ENCODE measurements around the gene COQ10A.

COQ10A gene

DNA sequence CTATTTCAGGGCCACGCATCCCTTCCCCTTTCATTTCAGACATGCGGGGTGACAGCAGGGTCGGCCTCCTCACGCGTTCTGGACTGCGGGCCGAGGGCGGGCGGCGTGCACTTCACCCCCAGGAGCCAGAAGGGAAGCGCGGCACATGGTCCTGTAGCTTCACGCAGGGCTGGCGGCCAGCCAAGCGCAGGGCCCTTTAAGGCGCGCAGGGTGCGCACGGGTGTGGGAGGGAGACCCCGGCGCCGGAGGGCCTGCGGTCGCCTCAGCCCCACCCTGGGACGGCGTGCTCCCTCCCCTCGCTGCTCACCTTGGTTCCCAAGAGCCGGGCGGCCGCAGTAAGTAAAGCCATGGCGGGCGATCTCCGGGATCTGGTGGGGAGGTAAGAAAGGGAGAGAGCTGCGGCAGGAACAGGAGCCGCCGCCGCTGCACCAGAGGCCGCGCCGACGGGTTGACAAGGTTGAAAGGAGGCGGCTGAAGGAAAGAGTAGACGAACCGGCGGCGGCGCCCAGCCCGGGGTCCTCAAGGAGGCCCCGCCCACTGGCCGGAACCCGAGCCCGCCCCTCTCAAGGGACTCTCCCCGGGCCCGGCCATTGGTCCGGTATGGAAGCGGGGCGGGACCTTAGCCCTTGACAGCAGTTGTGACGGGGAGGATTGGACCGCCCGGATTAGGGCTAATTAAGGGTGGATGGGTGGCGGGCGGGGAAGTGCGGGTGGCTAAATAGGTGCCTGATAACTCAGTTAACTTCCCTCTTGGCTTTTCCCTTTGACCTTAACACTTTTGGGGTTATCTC, 33.3 kb downstream of the COQ10A start, which contains the start of gene CS:
CS (minus strand) TSS at position 478 of the 791 bp plus-strand sequence; CDS start at position 349, 129 bp downstream.
- Histone ChIP-seq H3K4me3 (ENCODE audit: low read length) (peak within 1 kb of the TSS; percentile 97), H3K9ac (ENCODE audit: low read depth, low read length) (peak within 1 kb of the TSS; percentile 87), H3K36me3 (ENCODE audit: insufficient read depth, low read length) (peaks cover 32% of the 10 kb centered on the region), H3K27ac (ENCODE audit: low read depth, low read length) (peak within 1 kb of the TSS; percentile 85), H3K4me1 (ENCODE audit: insufficient read depth, low read length) (peaks cover 14% of the 10 kb centered on the region), H3K27me3 (ENCODE audit: insufficient read depth, low read length) (no peaks in the 10 kb centered on the region), H3K9me3 (ENCODE audit: insufficient read depth, low read depth, low read length) (no peaks in the 10 kb centered on the region)
- WGBS: under 1% methylated on average over 60 of the region's 63 CpGs

DNA sequence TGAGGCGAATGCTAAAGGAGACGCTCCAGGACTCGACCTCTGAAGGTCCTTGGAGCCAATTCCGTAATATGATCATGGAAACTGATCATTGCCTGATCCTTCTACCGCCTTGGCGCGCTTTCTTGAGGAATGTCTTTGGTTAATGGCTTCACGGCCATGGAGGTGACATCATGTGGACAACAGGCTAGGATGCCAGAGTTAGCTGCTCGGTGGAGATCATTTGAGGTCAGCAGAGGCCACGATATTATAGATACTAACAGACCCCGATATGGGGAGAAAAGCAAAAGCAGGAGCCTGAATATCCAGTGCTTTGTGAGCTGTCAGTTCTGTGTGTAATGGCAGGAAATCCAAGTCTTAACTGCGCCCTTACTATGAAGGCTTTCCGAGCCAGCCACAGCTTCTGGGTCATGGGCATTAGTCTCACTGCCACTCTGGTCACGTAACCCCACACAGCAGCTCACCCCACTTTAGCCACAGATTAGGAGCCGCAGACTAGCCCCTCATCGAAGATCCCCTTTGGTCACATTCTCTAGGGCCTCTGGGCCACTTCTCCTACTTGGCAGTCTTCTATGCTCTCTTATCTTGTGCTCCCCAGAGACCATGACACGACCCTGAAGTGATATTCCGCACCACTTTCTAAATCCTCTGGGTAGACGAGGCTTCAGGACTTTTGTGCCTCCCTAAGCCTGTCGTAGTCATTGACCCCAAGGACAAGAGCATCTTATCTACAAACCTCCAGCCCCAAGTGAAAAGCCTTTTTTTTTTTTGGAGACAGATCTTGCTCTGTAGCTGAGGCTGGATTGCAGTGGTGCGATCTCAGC, 34.1 kb downstream of the COQ10A start:
- 63% methylated on average over 21 of the region's 21 CpGs for WGBS
- H3K9me3 ChIP-seq (ENCODE audit: insufficient read depth, low read depth, low read length): no peaks in the 10 kb centered on the region
- H3K9ac ChIP-seq (ENCODE audit: low read depth, low read length): peak overlapping the region; percentile 70
- peak overlapping the region; percentile 97 for H3K4me3 ChIP-seq (ENCODE audit: low read length)
- H3K4me1 ChIP-seq (ENCODE audit: insufficient read depth, low read length): peaks cover 14% of the 10 kb centered on the region
- H3K36me3 ChIP-seq (ENCODE audit: insufficient read depth, low read length): peaks cover 40% of the 10 kb centered on the region
- H3K27me3 ChIP-seq (ENCODE audit: insufficient read depth, low read length): no peaks in the 10 kb centered on the region
- H3K27ac ChIP-seq (ENCODE audit: low read depth, low read length): peak overlapping the region; percentile 85

DNA sequence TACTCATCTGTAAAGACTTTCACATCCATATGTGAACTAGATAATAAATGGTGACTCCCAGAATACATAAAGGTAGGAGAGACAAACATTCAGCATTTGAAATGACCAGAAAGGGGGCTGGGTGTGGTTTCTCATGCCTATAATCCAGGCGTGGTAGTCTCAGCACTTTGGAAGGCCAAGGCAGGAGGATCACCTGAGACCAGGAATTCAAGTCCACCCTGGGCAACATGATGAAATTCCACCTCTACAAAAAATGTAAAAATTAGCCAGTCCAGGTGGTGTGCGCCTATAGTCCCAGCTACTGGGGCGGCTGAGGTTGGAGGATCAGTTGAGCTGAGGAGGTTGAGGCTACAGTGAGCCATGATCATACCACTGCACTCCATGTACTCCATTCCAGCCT, 37.5 kb downstream of the COQ10A start:
- no peak overlapping the region for H3K27ac ChIP-seq (ENCODE audit: low read depth, low read length)
- 92% methylated on average over 3 of the region's 3 CpGs for WGBS

GRCh38 chr12:56304872-56305590, 38.3 kb downstream of the COQ10A start:
- peaks cover 59% of the 10 kb centered on the region for H3K36me3 ChIP-seq (ENCODE audit: insufficient read depth, low read length)
- H3K9ac ChIP-seq (ENCODE audit: low read depth, low read length): no peak overlapping the region
- peaks cover 8% of the 10 kb centered on the region; the same call in 1 of the 2 replicates for H3K4me1 ChIP-seq (ENCODE audit: insufficient read depth, low read length)
- H3K27ac ChIP-seq (ENCODE audit: low read depth, low read length): no peak overlapping the region
- no peaks in the 10 kb centered on the region for H3K27me3 ChIP-seq (ENCODE audit: insufficient read depth, low read length)
- H3K4me3 ChIP-seq (ENCODE audit: low read length): no peak overlapping the region
- H3K9me3 ChIP-seq (ENCODE audit: insufficient read depth, low read depth, low read length): no peaks in the 10 kb centered on the region
- WGBS: 95% methylated on average over 6 of the region's 8 CpGs

More for the DNA sequence above, 37.5 kb downstream of the COQ10A start:
- H3K4me3 ChIP-seq (ENCODE audit: low read length): no peak overlapping the region
- H3K4me1 ChIP-seq (ENCODE audit: insufficient read depth, low read length): peaks cover 9% of the 10 kb centered on the region
- H3K9me3 ChIP-seq (ENCODE audit: insufficient read depth, low read depth, low read length): no peaks in the 10 kb centered on the region
- H3K36me3 ChIP-seq (ENCODE audit: insufficient read depth, low read length): peaks cover 54% of the 10 kb centered on the region
- H3K27me3 ChIP-seq (ENCODE audit: insufficient read depth, low read length): no peaks in the 10 kb centered on the region
- H3K9ac ChIP-seq (ENCODE audit: low read depth, low read length): no peak overlapping the region

DNA sequence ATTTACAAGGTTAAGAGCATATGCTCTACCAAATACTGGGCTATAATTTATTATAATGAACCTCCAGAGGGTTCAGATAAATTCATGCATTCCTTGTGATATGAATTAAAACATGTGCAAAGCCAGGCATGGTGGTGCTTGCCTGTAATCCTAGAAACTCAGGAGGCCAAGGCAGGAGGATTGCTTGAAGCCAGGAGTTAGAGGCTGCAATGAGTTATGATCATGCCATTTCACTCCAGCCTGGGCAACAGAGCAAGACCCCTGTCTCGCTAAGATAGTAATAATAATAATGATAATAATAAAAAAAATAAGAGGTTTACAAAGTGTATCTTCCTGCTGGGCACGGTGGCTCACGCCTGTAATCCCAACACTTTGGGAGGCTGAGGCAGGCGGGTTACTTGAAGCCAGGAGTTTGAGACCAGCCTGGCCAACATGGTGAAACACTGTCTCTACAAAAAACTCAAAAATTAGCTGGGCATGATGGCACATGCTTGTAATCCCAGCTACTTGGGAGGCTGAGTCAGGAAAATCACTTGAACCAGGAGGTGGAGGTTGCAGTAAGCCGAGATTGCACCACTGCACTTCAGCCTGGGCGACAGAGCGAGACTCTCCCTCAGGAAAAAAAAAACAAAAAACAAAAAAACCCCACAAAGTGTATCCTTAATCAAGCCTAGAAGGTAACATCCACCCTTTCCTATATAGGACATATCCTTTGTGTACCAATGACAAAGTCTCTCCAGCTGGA, 40.7 kb downstream of the COQ10A start:
- peaks cover 71% of the 10 kb centered on the region for H3K36me3 ChIP-seq (ENCODE audit: insufficient read depth, low read length)
- no peak overlapping the region for H3K27ac ChIP-seq (ENCODE audit: low read depth, low read length)
- H3K9ac ChIP-seq (ENCODE audit: low read depth, low read length): no peak overlapping the region
- H3K9me3 ChIP-seq (ENCODE audit: insufficient read depth, low read depth, low read length): no peaks in the 10 kb centered on the region
- no peak overlapping the region for H3K4me3 ChIP-seq (ENCODE audit: low read length)
- no peaks in the 10 kb centered on the region for H3K4me1 ChIP-seq (ENCODE audit: insufficient read depth, low read length)
- WGBS: 98% methylated on average over 6 of the region's 7 CpGs
- H3K27me3 ChIP-seq (ENCODE audit: insufficient read depth, low read length): no peaks in the 10 kb centered on the region

DNA sequence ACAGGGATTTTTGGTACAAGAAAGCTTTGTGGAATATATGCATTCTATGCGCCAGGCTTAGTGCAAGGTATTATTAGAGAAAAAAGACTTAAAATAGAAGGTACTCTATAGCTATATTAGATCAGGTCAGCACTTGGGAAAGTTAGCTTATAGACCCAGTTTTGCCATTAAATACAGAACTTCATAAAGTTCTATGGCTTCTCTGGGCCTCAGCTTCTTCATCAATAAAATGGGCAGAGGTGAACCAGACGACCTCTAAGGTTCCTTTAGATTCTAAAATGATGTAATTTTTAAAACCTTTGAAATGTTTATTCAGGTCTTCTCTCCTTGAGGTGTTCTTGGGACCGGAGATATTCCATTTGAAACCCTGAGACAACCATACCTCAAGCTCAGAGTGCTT, 42.0 kb downstream of the COQ10A start:
- Histone ChIP-seq H3K27ac (ENCODE audit: low read depth, low read length) (no peak overlapping the region), H3K27me3 (ENCODE audit: insufficient read depth, low read length) (no peaks in the 10 kb centered on the region), H3K4me1 (ENCODE audit: insufficient read depth, low read length) (no peaks in the 10 kb centered on the region), H3K36me3 (ENCODE audit: insufficient read depth, low read length) (peaks cover 81% of the 10 kb centered on the region), H3K9me3 (ENCODE audit: insufficient read depth, low read depth, low read length) (no peaks in the 10 kb centered on the region), H3K9ac (ENCODE audit: low read depth, low read length) (no peak overlapping the region), H3K4me3 (ENCODE audit: low read length) (no peak overlapping the region)
- WGBS: 96% methylated on average over 3 of the region's 3 CpGs

DNA sequence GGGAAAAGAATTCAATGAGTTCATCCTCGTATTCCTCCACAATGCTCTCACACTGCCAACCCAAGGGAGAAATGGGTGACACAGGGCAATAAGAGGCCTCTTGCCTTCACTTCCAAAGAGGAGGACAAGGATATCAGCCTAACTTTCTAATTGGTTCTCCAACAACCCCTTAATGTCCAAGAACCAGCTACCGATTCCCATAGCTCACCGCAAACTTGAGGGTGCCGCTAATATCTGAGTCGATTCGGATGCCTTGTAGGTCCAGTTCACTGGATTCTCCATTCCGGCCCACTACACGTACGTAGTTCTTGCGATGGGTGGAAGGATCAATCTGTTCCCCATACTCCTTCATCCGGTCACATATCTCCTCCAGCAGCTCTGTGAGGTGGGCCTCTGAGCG, 44.3 kb downstream of the COQ10A start:
- Histone ChIP-seq H3K9me3 (ENCODE audit: insufficient read depth, low read depth, low read length) (no peaks in the 10 kb centered on the region), H3K4me1 (ENCODE audit: insufficient read depth, low read length) (peaks cover 4% of the 10 kb centered on the region; the same call in 1 of the 2 replicates), H3K9ac (ENCODE audit: low read depth, low read length) (no peak overlapping the region), H3K27me3 (ENCODE audit: insufficient read depth, low read length) (no peaks in the 10 kb centered on the region), H3K27ac (ENCODE audit: low read depth, low read length) (no peak overlapping the region), H3K36me3 (ENCODE audit: insufficient read depth, low read length) (peaks cover 73% of the 10 kb centered on the region), H3K4me3 (ENCODE audit: low read length) (no peak overlapping the region)
- 97% methylated on average over 12 of the region's 12 CpGs for WGBS

DNA sequence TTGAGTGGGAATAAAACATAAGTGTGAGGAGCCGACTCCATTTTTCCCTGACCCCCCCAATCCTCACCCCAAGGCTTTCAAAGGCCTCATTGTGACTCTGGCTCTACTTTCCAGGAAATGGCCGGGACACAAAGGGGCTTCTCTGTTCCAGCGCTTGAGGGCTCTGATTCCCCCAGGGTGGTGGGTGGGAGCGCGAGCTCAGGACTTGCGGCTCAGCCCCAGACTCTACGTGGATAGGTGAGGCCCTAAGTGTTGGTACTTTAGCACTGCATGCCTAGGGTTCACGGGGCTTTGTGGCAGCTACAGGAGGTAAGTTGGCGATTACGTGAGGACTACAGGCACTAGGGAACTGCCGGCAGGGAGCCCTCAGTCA, 48.5 kb downstream of the COQ10A start:
- no peaks in the 10 kb centered on the region for H3K27me3 ChIP-seq (ENCODE audit: insufficient read depth, low read length)
- H3K9ac ChIP-seq (ENCODE audit: low read depth, low read length): peak overlapping the region; percentile 98
- WGBS: 2% methylated on average over 11 of the region's 11 CpGs
- H3K4me3 ChIP-seq (ENCODE audit: low read length): peak overlapping the region; percentile 97
- H3K36me3 ChIP-seq (ENCODE audit: insufficient read depth, low read length): peaks cover 51% of the 10 kb centered on the region
- peak overlapping the region; percentile 94 for H3K27ac ChIP-seq (ENCODE audit: low read depth, low read length)
- H3K9me3 ChIP-seq (ENCODE audit: insufficient read depth, low read depth, low read length): no peaks in the 10 kb centered on the region
- H3K4me1 ChIP-seq (ENCODE audit: insufficient read depth, low read length): peaks cover 8% of the 10 kb centered on the region; the same call in 1 of the 2 replicates

DNA sequence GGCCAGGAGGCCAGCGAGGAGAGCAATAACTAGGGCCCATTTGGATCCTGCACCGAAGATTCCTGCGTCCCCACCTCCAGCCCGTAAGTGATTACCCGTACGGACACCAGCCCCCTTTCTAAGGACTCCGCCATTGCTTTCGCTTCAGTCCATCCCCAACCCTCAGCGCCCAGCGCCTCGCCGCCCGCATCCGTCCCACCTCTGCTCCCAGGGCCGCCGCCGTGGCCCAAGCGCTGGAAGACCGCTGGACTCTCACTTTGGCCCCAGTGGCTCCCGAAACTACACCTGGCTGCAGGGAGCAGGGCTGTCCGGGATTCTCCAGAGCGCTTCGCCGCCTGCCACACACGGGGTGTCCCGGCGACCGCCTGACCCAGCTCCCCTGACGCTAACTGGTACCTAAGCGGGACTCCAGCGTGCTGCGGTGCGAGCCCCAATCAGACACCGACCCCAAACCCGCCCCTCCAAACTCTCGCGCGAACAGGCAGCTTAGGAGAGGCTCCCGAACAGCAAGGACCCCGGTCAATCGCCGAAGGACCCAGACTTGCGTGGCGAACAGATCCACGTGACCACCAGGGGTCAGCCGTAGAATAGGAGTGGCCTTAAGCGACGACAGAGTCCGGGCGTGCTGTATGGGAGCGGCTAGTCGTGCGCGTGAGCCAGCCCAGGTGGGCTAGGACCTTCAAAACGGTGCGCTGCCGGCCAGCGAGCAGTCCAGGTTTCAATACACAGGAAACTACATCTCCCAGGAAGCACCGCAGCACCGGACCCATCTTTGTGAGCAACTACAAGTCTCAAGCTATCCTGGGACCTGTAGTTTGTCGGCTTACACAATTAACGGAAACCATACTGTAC, 49.1 kb downstream of the COQ10A start, which contains the start of gene CNPY2:
CNPY2 (minus strand) TSS at position 367 of the 852 bp plus-strand sequence. CDS start 771 bp downstream, outside the sequence.
- Histone ChIP-seq H3K36me3 (ENCODE audit: insufficient read depth, low read length) (peaks cover 45% of the 10 kb centered on the region), H3K9ac (ENCODE audit: low read depth, low read length) (peak within 1 kb of the TSS; percentile 98), H3K27ac (ENCODE audit: low read depth, low read length) (peak within 1 kb of the TSS; percentile 94), H3K4me1 (ENCODE audit: insufficient read depth, low read length) (peaks cover 8% of the 10 kb centered on the region; the same call in 1 of the 2 replicates), H3K9me3 (ENCODE audit: insufficient read depth, low read depth, low read length) (no peaks in the 10 kb centered on the region), H3K27me3 (ENCODE audit: insufficient read depth, low read length) (no peaks in the 10 kb centered on the region), H3K4me3 (ENCODE audit: low read length) (peak within 1 kb of the TSS; percentile 97)
- WGBS: under 1% methylated on average over 62 of the region's 62 CpGs
